Activated gamma-delta T cell treated with anti-CD3 and anti-CD28 coated beads, Interleukin-2, amount 50 U/mL, for 16 hours (primary cell): ENCODE measurements around the gene PCCB.
"Not testable (repeated sequence)": the region's sequence is repeated elsewhere in the genome, so short reads cannot be mapped to it uniquely, and the experiment has no call there.

ENCODE experiments used
- DNase-seq: peaks from one replicate; pipeline ENCODE4 v3.0.0-alpha.2; 2020; ENCODE audit warnings: low read depth

PCCB gene

DNA sequence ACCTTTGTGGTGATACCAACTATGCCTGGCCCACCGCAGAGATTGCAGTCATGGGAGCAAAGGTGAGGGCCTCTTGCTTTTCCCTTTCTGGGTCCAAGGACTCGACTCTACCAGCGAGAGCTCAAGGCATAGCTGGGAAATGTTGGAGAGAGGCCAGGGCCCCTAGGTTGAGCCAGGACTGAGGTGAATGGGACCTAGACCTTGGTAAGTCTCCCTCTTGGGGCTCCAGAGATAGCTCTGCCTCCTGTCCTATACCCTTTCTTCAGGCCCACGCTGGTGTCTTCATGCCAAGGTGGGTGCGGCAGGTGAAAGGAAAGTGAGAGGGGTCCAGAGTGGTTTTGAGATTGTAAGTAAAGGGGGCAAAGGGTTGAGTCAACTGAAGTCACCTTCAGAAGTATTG is 77.5 kb downstream of the PCCB start:
- no peak for DNase-seq

DNA sequence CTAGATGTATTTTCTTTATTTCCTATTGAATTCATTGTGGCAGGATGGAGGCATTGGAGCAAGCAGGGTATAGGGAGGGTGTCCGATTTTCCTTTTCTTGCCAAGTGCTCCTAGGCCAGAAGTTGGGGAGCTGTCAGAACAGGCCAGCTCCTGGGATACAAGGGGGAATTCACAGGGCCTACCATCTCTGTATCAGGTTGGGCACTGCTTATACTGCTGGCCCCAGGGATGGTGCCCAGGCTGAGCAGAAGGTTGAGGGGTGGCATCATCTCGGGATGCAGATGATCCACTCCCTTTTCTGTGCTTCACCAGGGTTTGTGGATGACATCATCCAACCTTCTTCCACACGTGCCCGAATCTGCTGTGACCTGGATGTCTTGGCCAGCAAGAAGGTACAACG is 79.5 kb downstream of the PCCB start:
- no peak for DNase-seq

DNA sequence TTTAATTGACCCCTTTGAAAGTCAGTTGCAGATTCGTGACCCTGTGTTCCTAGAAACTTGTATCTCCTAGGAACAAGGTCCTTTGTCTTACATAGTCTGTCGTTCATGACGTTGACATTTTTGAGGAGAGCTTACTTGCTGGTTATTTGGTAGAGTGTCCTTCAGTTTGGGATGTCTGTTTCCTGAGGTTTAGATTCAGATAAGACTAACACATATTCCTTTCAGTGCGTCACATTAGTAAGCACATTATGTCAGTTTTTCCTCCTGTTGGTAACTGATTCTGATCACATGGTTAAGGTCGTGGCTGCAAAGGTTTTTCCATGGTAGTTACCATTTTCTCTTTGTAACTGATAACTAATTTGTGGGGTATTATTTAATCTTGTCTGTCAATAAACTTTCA is 80.8 kb downstream of the PCCB start:
- no peak for DNase-seq

DNA sequence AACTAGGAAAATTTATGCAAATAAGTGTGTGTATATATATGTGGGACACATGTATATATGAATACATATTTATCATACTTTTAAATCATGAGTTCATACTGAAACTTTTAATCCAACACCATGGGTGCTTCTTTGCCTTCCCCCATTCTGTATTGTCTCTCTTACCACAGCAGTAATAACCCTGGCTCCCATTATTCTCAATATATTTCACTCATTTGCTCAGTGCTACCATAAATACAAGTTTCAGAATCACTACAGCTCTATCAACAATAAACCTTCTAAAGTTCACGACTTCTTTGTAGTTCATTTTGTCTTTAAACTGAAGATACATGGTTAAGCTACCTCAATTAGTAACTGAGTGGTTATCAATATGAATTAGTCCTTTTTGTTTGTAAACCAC is 82.2 kb downstream of the PCCB start:
- DNase-seq, result no peak

DNA sequence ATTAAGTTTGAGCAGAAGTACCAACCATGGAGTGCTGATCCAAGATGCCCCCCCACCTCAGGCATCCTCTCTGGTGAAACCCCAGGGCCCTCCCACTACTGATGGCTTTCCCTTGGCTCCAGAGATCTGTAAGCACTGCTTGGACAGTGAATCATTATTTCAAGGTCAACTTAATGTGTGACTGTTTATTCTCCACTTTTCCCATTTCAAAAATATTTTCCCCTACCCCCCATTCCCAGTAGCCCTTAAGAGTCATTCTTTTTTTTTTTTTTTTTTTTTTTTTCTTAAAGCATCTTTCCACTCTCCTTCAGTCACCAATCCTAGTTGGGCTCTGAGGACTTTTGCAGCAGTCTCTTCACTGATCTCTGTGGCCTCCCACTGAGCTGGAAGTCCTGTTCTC is 82.6 kb downstream of the PCCB start:
- DNase-seq, result no peak

DNA sequence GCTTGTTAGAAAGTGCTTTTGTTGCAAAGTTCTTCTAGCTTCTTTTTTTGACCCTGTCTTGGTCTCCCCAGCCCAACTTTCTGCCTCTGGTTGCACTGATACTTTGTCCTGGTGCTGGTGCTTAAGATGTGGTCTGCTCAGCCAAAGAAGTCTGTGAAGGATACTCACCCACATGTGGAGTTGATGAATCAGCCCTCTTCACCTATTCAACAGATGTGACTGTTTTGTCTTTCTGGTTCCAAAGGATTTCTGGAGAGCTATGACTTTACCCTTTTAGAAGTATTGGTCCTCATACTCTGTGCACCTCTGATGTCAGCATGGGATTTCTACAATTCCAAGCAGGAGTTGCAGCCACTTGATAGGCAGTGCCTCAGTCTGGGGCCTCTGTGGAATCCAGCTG is 84.1 kb downstream of the PCCB start:
- no peak for DNase-seq

DNA sequence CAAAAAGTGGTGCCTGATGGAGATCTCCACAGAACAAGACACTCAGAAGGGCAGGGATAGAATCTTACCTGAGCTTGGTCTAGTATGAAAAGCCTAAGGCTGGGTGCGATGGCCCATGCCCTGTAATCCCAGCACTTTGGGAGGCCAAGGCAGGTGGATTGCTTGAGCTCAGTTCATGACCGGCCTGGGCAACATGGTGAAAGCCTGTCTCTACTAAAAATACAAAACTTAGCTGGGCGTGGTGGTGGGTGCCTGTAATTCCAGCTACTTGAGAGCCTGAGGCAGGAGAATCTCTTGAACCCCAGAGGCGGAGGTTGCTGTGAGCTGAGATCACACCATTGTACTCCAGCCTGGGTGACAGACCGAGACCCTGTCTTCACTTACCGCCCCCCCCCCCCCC is 84.6 kb downstream of the PCCB start:
- not testable (repeated sequence) for DNase-seq

DNA sequence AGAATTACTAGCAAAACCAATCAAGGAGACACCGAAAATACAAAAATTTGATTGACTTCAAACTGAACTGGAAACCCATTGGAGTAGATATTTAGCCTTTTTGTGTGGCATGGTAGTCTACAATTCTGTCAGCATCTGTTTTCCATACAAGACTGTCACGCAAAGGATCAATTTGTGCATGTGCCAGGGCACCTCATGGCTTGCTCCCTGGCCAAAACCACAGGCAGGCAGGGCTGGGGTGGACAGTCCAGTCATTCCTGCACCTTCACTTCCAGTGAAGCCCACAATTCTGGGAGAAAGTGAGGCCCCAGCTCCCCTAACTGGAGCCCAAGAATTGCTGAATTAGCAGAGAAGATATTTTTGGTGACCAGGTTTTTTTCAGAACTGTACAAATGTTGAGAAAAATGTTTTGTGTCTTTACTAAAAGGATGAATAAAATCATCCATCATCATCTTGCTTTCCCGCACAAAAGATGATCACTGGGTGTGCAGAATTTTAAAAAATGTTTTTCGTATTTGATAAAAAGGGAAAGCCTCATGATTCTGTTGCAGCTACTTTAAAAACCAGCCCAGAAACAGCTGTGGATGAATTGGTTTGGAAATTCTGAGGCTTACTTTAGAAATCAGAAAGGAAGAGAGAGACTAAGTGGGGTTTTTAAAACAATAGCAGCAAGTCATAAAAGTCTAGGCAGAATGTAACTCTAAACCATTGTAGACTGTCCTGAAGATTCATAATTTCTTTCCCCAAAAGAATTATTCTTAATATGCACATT is 86.4 kb downstream of the PCCB start:
- DNase-seq, result no peak

DNA sequence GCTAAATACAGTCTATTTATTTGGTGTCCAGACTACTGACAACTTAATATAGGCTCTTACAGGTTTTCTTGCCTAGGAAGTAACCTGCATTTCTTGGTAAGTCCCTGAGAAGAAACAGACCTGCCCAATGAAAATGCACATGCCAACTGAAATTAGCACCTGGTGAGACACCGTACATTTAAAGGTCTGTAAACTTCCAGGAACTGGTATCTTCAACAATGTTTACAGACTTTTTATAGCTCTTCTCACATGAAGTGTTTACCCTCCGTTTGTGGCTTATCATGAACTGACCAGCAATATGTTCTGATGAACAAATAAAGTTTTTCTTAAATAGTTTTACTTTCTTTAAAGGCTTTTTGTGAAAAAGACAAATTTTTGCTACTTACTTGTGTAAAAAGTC is 93.3 kb downstream of the PCCB start:
- no peak for DNase-seq

DNA sequence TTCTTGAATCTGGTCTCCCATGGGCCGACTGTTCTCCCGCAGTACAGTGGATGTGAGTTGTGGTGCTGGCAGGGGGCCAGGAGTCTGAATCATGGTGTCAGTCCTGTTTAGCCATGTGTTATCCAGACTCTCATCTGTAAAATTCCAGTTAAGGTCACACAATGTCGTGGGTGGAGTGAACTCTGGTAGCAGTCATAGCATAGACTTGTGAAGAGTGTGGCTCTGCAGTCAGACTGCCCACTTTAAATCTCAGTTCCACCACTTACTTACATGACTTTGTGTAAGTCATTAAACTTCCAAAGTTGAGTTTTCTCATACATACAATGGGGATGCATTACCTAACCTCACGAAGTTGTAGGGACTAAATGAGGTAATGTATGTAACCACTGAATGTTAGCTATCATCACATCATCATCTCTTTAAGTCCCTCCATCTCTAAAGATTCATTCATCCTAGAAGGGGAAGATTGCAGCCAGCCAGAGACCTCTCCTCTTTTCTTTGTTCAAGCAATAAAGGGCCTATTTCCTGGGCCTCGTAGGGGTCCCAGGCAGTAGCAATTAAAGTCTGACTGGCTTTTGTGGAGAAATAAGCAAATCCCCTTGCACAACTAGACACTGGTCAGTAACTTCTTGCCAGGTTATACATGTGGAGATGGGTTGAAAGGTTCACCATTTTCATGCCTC is 93.9 kb downstream of the PCCB start:
- no peak for DNase-seq

DNA sequence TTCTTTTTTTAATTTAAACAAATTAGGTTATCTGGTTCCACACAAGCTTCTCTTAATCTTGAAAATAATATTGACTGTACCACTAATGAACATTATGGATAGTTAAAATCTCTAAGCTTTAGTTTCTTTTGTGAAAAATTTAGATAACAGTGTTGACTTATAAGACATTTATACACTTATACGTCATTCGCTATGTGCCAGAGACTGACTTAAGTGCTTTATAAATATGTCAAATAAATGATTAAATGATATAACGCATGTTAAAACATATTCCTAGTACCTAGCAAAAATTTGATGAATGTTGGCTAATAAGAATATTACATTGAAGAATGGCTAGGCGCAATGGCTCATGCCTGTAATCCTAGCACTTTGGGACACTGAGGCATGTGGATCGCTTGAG is 96.3 kb downstream of the PCCB start:
- DNase-seq, result no peak

DNA sequence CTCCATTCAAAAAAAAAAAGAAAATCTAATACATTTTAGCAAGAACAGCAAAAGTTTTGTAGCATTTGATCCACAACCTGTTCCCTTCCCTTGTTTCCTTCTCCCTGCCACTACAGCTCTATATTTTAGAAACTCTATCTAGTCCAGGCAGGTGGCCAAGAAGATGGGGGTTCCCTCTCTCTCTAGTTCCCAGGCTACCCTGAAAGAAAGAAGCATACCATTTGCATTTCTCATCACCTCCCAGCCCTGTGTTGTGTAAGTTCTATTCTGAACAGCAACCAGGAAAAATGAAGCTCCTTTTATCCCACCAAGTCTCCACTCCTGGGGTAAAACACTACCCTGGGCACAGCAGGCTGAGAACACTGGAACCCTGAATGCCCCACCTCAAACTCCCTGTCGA is 100.0 kb downstream of the PCCB start:
- no peak for DNase-seq

DNA sequence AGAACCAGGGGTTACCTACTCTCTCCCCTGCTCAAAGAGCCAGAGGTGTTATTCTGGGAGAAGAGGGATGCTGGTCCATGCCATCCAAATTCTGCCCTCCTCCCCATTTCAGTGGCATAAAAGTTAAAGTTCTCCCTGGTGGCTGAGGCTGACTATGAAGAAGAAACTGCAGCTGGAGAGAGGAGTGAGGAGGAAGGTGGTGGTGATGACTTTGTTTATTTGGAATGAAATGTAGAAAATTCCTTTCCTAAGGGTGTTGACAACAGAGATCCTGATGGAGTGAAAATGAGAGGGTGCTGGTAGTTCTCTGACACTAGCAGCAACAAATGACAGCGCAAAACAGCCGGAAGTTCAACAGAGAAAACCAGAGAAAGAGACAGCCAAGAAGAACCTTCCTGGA is 100.4 kb downstream of the PCCB start:
- no peak for DNase-seq

DNA sequence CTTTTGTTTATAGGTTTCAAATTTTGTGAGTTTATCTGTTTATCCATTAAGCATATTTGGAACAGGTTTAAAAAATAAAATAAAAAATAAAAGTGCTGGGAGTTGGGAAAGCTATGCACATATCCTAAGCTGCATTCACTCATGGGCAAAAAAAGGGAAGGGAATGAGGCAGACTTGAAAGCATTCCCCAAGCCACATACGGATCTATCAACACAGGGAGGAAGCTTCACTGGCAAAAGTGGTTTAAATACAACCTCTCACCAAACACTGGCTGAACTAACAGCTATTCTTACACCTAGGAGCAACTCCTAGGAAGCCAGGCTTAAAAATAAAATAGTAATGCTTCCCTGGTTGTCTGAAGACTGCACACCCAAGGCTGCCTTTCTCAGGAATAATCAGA is 101.2 kb downstream of the PCCB start:
- no peak for DNase-seq

DNA sequence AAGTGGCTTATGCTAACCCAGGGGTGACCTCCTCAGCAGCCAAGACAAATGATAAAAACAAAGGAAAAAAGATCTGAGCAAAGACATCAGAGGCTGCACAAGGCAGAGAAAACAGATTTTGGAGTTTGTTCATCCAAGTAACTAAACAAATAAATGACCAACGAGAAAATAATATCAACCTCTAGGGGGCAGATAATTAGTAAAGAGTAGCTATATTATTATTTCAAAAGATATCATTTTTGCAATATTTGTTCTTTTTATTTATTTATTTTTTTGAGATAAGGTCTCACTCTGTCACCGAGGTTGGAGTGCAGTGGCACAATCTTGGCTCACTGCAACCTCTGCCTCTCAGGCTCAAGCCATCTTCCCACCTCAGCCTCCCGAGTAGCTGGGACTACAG is 101.8 kb downstream of the PCCB start:
- DNase-seq, result no peak

DNA sequence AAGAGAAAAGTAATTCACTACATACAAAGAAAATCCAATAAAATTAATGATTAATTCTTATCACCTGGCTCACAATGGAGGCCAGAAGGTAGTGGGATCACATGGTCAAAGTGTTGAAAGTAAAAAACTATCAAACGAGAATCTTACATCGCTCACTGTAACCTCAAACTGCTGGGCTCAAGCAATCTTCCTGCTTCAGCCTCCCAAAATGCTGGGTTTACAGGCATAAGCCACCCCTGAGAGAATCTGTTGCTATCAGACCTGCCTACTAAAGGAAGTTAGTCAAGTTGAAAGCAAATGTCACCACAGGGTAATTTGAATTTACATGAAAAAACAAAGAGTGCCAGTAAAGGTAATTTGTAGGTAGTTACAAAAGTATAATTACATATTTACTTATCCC is 103.3 kb downstream of the PCCB start:
- no peak for DNase-seq

DNA sequence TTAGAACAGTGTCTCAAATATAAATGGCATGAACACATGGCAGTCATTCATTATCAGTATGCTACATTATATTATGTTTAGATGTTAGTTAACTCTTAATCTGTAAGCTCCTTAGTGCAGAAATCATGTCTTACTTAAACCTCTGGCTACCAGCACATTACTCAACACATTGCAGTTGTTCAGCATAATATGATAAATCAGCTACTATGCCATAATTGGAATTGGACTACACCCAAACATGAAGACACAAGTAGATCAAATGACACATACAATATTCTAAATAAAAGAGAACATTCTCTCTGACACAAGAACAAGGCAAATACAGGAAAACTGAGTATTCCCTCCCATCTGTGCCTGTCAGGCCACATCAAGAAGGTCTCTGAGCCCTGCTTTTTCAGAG is 116.1 kb downstream of the PCCB start:
- no peak for DNase-seq

DNA sequence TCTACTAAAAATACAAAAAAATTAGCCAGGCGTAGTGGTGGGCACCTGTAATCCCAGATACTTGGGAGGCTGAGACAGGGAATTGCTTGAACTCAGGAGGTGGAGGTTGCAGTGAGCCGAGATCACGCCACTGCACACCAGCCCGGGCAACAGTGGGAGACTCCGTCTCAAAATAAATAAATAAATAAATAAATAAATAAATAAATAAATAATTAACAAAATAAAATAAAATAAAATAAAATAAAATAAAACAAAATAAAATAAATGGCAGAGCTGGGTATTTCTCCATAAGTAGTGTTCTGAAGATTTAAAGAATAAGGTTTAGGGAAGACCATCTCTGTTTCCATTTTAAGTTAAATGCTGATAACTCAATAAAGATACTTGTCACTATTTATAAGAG is 125.7 kb downstream of the PCCB start:
- DNase-seq, result not testable (repeated sequence)

DNA sequence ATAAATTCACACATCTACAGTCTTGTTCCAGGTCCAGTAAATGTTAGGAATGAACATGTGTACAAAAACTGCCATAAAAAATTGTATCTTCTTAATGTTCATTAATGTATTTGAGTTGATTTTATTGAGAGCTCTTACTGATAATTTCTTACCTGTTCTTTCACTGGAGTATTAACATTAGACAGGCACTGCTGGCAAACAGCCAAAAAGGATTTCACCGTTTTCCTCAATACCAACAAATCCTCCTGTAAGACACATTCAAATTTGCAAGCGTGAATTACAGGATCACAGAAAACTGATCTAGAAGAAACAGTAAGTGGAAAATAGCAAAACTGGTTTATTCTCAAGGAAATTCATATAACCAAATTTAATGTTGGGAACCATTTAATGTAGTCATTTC is 127.4 kb downstream of the PCCB start:
- DNase-seq, result no peak

DNA sequence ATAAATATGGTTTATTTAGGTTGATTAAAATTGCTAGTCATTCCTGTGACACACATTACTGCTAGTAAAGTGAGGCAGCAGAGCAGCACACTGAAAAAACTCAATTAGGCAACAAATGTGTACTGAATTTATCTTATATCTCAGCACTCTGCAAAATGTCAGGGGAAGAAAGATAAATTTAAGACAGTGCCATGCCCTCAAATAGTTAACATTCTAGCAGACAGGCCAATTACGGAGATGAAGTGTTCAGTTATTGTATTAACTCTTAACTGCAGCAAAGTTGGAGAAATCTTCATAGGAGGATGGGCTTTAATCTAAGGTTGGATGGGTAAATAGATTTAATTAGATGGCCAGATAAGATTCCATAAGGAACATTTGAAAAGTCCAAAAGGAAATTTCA is 127.9 kb downstream of the PCCB start:
- DNase-seq, result no peak
